ENCODE measurements around the gene RNU1-3. TPM values are rescaled to one million over a fixed set of nuclear protein-coding genes. Genes with fewer than 3 reads are reported as not detected.
"Not testable (repeated sequence)": the region's sequence is repeated elsewhere in the genome, so short reads cannot be mapped to it uniquely, and the experiment has no call there.

The RNU1-3 gene
- total and polyA plus RNA-seq, 2 of the 13 experiments (the other 11 are each of a cell fraction or from before 2014, with no cell fraction given), result under 0.01 to 11,018 TPM

DNA sequence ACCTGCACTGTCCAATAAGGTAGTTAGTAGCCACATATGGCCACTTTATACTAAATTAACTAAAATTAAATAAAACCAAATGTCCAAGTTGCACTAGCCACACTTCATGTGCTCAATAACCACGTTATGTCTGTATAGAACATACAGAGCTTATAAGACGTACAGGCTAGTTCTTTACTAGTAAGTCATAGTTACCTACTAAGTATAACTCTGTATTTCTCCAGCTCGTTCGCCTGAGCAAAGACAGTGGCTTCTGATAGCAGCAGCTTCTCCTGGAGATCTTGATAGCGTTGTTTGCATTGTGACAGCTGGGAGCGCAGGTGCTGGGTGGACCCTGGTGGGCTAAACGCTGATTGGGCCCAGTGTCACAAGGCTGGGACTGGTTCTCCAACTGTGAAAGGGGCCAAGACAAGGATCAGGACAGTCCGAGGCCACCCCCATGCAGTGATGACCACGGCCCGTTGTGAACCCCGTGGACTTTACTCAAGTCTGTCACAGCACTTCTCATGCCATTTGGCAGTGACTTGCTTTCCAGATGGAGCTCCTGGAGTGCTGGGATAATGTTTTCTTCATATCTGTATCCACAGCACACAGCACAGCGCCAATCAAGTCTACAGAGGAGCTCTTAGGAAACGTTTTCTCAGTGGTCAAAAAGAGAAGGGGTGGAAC, 20.5 kb upstream of the RNU1-3 start:
- POLR2A ChIA-PET; ATAC-seq; H3K27me3 ChIP-seq (ENCODE audit: control insufficient read depth in 1 of 2, insufficient read depth in 2 of 2, low read length in 2 of 2); CTCF ChIA-PET (ENCODE audit: low intra/inter-chr PET ratio, low total read pairs); H3K36me3 ChIP-seq (replicated peaks in 1 of 2; ENCODE audit: control insufficient read depth in 1 of 2, insufficient read depth in 2 of 2, low read length in 2 of 2); H4K20me1 ChIP-seq (ENCODE audit: insufficient read depth, low read length); H3K27ac ChIP-seq (ENCODE audit: extremely low read length, insufficient read depth, low read length); intact Hi-C loops (cut with micrococcal nuclease; ENCODE audit: unreplicated experiment); BruUV-seq (replicated peaks); H3K9ac ChIP-seq (ENCODE audit: insufficient read depth, low read depth, low read length); H3K4me1 ChIP-seq (ENCODE audit: insufficient read depth, low read length); H3K4me3 ChIP-seq (replicated peaks in 1 of 3; ENCODE audit: insufficient read depth in 1 of 3, low read depth in 2 of 3, low read length in 3 of 3); H2AFZ ChIP-seq (ENCODE audit: low read length); H3K4me2 ChIP-seq (ENCODE audit: low read depth, low read length); H3K79me2 ChIP-seq (ENCODE audit: insufficient read depth, low read length); FAIRE-seq; DNase-seq (ENCODE audit: low spot score); in situ Hi-C loops (cut with HindIII; ENCODE audit: extremely low pct_ligation_motif_present, low pct_unique_long_range_greater_than_20kb); H3K9me3 ChIP-seq (ENCODE audit: low read length): not testable (repeated sequence)
- 80% methylated on average over 7 of the region's 13 CpGs for WGBS (ENCODE audit: low lambda C conversion rate)

DNA sequence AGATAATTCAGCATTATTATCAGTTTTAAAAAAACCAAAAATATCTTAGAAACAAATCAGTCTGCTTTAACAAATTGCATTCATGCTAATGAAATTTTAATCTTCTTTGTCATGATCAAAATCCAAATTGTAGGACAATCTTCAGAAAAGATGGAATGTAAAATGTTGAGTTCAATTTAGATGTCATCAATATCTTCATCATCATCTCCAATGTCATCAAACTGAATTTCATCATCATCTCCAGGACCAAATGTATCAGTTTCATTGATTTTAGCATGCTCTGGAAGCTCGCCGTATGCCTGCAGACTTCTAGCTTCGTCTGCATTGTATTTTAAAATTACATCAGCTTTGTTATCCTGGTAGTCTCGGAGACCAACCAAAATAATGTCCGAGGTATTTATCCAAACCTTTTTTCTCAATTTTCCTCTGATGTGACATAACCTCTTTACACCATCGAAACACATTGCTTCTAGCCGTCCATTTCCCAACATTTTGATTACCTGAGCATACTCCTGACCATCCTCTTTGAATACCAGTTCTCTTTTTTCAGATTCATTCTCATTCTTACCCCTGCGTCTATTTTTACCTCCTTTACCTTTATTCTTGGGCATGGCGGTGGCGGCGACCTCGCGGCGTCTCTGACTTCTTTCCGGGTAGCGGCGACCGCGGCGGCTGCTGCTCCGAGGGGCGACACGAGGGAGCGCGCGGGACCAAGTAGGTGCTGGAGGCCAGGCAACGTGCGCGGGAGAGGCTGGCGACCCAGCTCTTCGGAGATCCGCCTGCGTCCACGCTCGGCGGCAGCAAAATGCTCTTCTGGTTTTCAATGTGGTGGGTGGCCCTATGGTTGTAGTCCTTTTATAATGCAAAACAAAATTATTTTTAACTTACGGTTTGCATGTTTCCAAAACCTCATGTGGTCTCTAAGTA, 19.0 kb upstream of the RNU1-3 start:
- DNase-seq (ENCODE audit: low spot score); H3K9me3 ChIP-seq (ENCODE audit: low read length); POLR2A ChIA-PET; H3K27ac ChIP-seq (ENCODE audit: extremely low read length, insufficient read depth, low read length); H3K9ac ChIP-seq (ENCODE audit: insufficient read depth, low read depth, low read length); H3K36me3 ChIP-seq (replicated peaks in 1 of 2; ENCODE audit: control insufficient read depth in 1 of 2, insufficient read depth in 2 of 2, low read length in 2 of 2); intact Hi-C loops (cut with micrococcal nuclease; ENCODE audit: unreplicated experiment); H2AFZ ChIP-seq (ENCODE audit: low read length); in situ Hi-C loops (cut with HindIII; ENCODE audit: extremely low pct_ligation_motif_present, low pct_unique_long_range_greater_than_20kb); H3K27me3 ChIP-seq (ENCODE audit: control insufficient read depth in 1 of 2, insufficient read depth in 2 of 2, low read length in 2 of 2); ATAC-seq; BruUV-seq (replicated peaks); H3K79me2 ChIP-seq (ENCODE audit: insufficient read depth, low read length); FAIRE-seq; H4K20me1 ChIP-seq (ENCODE audit: insufficient read depth, low read length); CTCF ChIA-PET (ENCODE audit: low intra/inter-chr PET ratio, low total read pairs); H3K4me1 ChIP-seq (ENCODE audit: insufficient read depth, low read length); H3K4me3 ChIP-seq (replicated peaks in 1 of 3; ENCODE audit: insufficient read depth in 1 of 3, low read depth in 2 of 3, low read length in 3 of 3); H3K4me2 ChIP-seq (ENCODE audit: low read depth, low read length): not testable (repeated sequence)
- WGBS (ENCODE audit: low lambda C conversion rate), result 93% methylated on average over 34 of the region's 37 CpGs

Data from HepG2 (cell line).